Superior temporal gyrus (tissue), 1 donor: ENCODE measurements around the gene AURKB.
A peak's percentile ranks its signal among the peaks of the same experiment; 100 is the strongest.
"Not testable (repeated sequence)": the region's sequence is repeated elsewhere in the genome, so short reads cannot be mapped to it uniquely, and the experiment has no call there.

ENCODE experiments used
- DNase-seq: peaks from one replicate; pipeline ENCODE4 v3.0.0-alpha.2; 2016; ENCODE audit errors: extremely low spot score

AURKB gene

GRCh38 chr17:8189041-8189710 is 21.2 kb downstream of the AURKB start:
- DNase-seq = no peak

GRCh38 chr17:8188263-8188839 is 22.0 kb downstream of the AURKB start:
- DNase-seq = no peak

- peak; percentile 97 for DNase-seq
Observed at GRCh38 chr17:8187517-8188262, 22.7 kb downstream of the AURKB start.

GRCh38 chr17:8186787-8187516 is 23.4 kb downstream of the AURKB start:
- DNase-seq = peak; percentile 96

GRCh38 chr17:8186446-8186786 is 24.0 kb downstream of the AURKB start:
- DNase-seq = no peak

- peak; percentile 90 for DNase-seq
Observed at GRCh38 chr17:8185582-8186445, 24.6 kb downstream of the AURKB start.

GRCh38 chr17:8176998-8177731 is 33.2 kb downstream of the AURKB start:
- no peak for DNase-seq

GRCh38 chr17:8176197-8176940 is 34.0 kb downstream of the AURKB start, which contains the start of gene TMEM107:
Gene TMEM107, minus strand, starts transcription at chr17:8176380. Its CDS starts 94 bp downstream, at chr17:8176286.
- DNase-seq = peak; percentile 82

GRCh38 chr17:8175795-8176196 is 34.6 kb downstream of the AURKB start:
- no peak for DNase-seq

- DNase-seq = no peak
Observed at GRCh38 chr17:8173871-8174322, 36.5 kb downstream of the AURKB start.

GRCh38 chr17:8173056-8173870 is 37.1 kb downstream of the AURKB start:
- DNase-seq = peak; percentile 98

- not testable (repeated sequence) for DNase-seq
Observed at GRCh38 chr17:8170186-8170585, 40.2 kb downstream of the AURKB start.

- DNase-seq = no peak
Observed at GRCh38 chr17:8167526-8167925, 42.8 kb downstream of the AURKB start.

GRCh38 chr17:8166731-8167130 is 43.6 kb downstream of the AURKB start:
- DNase-seq = no peak

GRCh38 chr17:8164815-8165131 is 45.6 kb downstream of the AURKB start:
- no peak for DNase-seq

GRCh38 chr17:8163978-8164814 is 46.2 kb downstream of the AURKB start:
- peak; percentile 71 for DNase-seq

- DNase-seq = no peak
Observed at GRCh38 chr17:8162997-8163977, 47.1 kb downstream of the AURKB start.
